GM12891 (cell line): ENCODE measurements around the gene SIVA1.

ENCODE experiments used
- DNase-seq: peaks from one replicate; pipeline ENCODE4 v3.0.0; 2011; ENCODE audit warnings: low spot score; ENCODE audit not compliant: insufficient read length
- FAIRE-seq: peaks from 2 replicates; lab custom pipeline; 2011; peaks lifted over from hg19 to GRCh38; lab: Jason Lieb, UNC
- PAX5 ChIP-seq: IDR thresholded peaks from 2 replicates; pipeline ENCODE4 v1.6.1; 2011; ENCODE audit warnings: low read length, moderate library complexity, mild to moderate bottlenecking; ENCODE audit not compliant: insufficient read depth, severe bottlenecking
- POLR2A ChIP-seq: IDR thresholded peaks from 2 replicates; pipeline ENCODE4 v1.6.1; 2011; ENCODE audit warnings: low read depth, low read length, control low read depth
- POLR2AphosphoS5 ChIP-seq: IDR thresholded peaks from 2 replicates; pipeline ENCODE4 v1.6.1; 2011; ENCODE audit warnings: low read depth, low read length, control low read depth
- POU2F2 ChIP-seq: IDR thresholded peaks from 2 replicates; pipeline ENCODE4 v1.6.1; 2011; ENCODE audit warnings: low read depth, mild to moderate bottlenecking, control low read depth, low read length, moderate library complexity
- SPI1 ChIP-seq: IDR thresholded peaks from 2 replicates; pipeline ENCODE4 v1.6.1; 2011; ENCODE audit warnings: low read depth, low read length, control low read depth
- TAF1 ChIP-seq: IDR thresholded peaks from 2 replicates; pipeline ENCODE4 v1.6.1; 2011; ENCODE audit warnings: low read depth, low read length, control low read depth

Gene SIVA1

DNA sequence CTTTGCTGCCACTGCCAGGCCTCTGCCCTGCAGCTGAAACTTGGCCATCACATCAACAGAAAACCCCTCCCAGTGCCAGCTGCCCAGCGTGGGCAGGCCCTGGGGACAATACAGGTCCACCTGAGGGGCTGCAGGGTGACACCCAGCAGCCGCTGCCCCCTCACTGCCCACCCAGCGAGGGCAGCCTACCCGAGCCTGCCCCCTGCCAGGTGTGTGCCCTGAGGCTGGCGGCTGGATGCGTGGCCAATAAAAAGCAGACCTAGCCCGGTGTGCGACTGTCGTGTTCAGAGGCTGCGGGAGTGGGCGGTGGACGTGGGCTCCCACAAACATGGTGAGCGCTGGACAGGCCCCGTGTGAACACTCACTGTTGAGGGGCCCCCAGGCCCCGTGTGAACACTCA lies 33.6 kb upstream of the SIVA1 start:
- FAIRE-seq (no peak), DNase-seq (no peak)
- TF ChIP-seq PAX5 (no peak), POLR2A (no peak), TAF1 (no peak), POLR2AphosphoS5 (no peak), POU2F2 (no peak), SPI1 (no peak)

DNA sequence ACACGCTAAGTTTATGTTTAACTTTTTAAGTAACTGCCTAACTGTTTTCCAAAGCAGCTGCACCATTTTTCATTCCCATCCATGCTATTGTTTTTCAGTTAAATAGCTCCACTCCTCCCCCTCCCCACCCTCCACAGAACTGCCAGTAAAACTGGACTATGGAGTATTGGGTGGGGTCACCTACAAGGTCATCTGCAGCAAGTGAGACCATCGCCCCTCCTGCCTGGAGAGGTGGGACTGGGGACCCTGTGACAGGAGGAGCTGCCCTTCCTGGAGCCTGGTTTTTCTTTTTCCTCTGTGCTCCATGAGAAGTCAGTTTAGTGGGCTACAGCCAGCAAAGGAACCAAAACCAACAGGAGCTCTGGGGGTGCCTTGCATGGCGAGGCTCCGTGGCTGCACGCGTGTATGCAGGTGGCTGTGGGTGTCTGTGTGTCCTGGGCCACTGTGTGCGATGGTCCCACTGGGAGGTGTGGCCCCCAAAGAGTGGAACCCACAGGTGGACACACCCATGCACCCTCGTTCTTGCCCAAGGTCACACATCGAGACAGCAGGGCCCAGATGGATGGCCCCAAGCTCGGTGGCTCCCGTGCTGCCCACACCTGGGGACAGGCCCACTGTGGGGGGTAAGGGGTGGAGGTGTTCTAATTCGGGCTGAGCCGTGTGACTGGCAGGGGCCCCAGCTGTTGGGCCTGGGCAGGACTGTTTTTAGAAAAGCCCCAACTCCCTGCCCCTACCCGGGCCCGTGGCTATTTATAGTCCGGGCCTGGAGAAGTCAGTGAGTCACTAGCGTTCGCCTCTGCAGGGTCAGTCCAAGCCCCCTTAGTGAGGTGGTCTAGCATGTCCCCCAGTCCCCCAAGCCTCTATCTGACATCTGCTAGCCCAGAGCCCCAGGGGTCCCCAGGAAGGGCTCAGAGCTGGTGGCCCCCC lies 31.2 kb upstream of the SIVA1 start:
- FAIRE-seq (no peak), DNase-seq (no peak)
- TF ChIP-seq POLR2AphosphoS5: no peak
- TF ChIP-seq TAF1: no peak
- TF ChIP-seq POLR2A: no peak
- no peak for TF ChIP-seq POU2F2
- TF ChIP-seq SPI1: no peak
- no peak for TF ChIP-seq PAX5

DNA sequence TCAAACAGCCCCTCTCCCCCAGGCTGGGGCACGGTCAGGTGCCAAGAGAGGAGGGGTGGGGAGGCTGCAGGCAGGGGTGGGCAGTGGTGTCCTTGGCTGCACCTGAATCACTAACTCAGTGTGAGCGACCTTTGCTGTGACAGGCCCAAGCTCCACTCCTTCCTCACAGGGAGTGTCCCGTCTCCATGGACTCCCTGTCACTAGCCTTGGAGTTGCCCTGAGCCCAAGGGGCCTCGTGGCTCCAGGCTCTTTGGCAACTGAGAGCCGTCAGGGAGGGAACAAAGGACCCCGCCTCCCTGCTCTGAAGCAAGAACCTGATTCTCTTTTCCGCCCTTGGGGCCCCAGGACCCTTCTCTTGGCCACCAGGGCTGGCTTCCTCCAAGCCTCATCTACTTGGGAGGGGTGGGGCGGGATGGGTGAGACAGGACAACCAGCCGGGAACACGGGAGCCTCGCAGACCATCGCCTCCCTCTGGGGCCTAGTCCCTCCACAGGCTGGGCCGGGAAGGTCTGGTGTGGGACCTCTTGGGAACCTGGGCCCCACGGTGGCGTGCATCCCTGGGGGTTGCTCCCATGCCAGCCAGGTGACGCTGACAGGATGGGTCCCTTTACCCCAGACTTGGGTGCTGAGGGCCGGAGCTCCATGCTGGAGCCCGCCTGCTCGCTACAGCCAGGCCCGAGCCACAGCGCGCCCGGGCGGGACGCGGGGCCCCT lies 29.9 kb upstream of the SIVA1 start:
- no peak for FAIRE-seq

DNA sequence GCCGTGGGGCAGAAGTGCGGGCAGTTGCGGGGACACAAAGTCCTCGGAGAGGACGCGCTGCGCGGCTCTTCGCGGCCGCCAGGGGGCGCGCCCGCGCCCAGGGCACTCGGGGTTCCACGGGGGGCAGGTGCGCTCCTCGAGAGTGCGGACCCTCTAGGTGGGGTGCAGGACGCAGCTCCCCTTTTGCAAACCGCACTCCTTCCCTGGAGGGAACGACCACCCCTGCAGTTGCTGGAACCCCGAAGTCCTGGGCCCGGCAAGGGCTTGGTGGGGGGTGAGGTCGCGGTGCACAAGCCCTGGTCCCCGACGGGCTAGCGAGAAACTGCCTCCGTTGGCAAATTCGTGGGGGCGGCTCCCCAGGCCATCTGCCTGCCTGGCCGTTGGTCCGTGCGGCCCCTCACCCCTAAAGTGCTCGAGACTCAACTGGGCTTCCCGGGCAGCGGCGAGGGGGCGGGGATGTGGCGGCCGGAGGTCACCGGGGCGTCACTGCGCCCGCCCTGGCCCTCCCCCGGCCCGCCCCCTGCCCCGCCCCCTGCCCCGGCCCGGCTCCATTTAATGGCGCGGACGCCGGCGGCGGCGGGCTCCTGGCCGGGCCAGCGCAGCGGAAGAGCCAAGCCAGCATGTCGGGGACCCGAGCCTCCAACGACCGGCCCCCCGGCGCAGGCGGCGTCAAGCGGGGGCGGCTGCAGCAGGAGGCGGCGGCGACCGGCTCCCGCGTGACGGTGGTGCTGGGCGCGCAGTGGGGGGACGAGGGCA lies 29.1 kb upstream of the SIVA1 start, which contains the start of gene ADSS1:
Gene ADSS1, plus strand, starts transcription at position 579 of the 756 bp plus-strand sequence. Its CDS starts 42 bp downstream, at position 621.
- DNase-seq (peak; percentile 96), FAIRE-seq (peak; percentile 94)
- TF ChIP-seq POLR2A (no peak), SPI1 (no peak), POU2F2 (no peak), TAF1 (no peak), POLR2AphosphoS5 (no peak), PAX5 (no peak)

More for the DNA sequence above, 29.9 kb upstream of the SIVA1 start:
- DNase-seq: no peak
- TF ChIP-seq SPI1: no peak
- no peak for TF ChIP-seq POU2F2
- TF ChIP-seq POLR2AphosphoS5: no peak
- no peak for TF ChIP-seq POLR2A
- no peak for TF ChIP-seq TAF1
- TF ChIP-seq PAX5: no peak

DNA sequence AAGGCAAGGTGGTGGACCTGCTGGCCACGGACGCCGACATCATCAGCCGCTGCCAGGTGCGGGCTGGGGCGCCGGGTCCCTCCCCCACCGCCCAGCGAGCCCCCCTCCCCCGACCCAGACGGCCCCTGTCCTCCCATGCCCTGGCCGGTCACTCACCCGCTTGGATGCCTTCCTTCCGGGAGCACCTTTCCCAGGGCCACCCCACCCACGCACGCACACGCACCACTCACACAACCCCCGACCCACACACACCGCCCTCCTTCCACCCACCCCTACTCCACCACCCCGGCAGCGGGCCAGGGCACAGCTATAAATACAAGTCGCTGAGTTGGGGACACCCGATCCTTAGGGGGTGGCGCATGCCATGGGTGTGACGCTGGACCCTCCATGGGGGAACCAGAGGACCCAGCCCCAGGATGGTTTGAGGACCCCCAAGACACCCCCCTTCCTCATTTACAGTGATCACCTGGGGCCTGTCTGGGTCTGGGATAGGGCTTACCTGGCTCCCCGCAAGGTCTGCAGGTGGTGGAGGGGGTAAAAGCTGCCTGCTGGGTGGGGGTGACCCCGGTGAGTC lies 28.5 kb upstream of the SIVA1 start:
- no peak for DNase-seq
- FAIRE-seq: no peak
- TF ChIP-seq POLR2AphosphoS5 (no peak), PAX5 (no peak), POU2F2 (no peak), TAF1 (no peak), SPI1 (no peak), POLR2A (no peak)

DNA sequence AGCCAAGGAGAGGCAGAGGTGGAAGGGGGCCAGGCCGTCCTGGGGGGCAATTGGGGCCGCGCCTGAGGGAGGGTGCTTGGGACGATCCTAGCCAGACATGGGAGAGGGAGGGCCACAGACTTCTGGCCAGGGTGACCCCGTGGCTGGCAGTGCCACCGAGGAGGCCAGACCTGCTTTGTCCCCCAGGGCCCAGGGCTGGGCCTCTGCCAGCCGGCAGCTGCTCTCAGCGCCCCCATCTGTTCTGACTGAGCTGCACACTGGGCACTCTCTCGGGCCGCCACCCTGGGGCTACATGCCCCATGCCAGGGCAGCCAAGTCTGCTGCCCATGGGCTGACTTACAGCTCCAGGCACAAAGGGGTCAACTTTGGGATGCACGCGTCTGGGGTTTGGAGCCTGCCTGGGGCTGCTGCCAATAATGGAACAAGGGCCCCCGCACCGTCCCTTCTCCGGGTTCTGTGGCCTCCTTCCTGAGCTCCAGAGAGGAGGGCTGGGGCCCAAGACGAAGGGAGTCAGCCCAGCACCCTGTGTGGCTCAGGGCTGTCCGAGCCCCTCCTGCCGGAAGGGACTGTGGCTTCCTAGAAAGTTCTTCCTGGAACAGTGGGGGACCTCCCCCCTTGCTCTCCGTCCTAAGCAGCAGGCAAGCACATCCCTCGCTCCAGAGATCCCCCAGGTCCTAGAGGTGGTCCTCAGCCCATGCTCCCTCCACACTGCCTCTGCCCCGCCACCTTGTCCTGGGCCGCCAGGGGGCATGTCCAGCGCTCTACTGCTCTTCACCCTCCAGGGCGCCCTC lies 27.8 kb upstream of the SIVA1 start:
- DNase-seq: no peak
- FAIRE-seq: no peak
- TF ChIP-seq TAF1 (no peak), PAX5 (no peak), POU2F2 (no peak), POLR2A (no peak), SPI1 (no peak), POLR2AphosphoS5 (no peak)

DNA sequence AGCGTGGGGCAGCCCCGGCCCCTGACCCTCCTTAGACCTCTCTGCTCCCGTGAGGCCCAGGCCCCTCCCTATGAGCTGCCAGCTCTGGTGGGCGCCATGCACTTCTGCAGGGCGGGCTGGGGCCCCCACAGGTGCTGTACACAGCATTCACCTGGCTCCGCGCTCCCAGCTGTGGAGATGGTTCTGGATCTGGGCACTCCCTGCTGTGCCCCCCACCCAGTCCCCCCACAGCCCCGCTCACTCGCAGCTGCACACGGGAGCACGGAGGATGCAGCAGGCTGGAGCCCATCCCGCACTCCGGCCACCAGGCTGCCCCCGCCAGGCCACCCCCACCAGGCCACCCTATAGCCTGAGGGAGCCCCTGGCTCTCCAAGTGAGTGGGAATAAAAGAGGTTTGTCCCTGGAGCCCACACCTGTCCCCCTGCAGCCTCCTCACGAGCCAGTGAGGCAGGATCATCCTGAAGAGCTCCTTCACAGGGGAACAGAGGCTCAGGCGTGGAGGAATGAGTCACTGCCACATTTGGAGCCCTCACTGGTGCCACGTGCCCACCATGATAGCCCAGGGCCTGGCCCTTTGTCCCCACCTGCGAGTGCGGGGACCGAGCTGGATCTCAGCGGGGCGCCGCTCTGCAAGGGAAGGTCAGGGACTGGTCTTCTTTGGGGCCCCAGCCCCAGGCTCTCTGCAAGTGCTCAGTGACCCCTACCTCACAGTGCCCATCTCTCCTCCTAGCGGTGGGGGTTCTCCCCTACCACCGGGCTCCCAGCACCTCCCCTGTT lies 27.0 kb upstream of the SIVA1 start:
- DNase-seq: no peak
- no peak for TF ChIP-seq TAF1
- no peak for TF ChIP-seq PAX5

More for the DNA sequence above, 27.0 kb upstream of the SIVA1 start:
- FAIRE-seq: no peak
